Liver (tissue), 9 donors: Measurements from ENCODE around the gene ADAMTS6. TPM values are rescaled to one million over a fixed set of nuclear protein-coding genes. Genes with fewer than 3 reads are reported as not detected.

Source experiments
- DNase-seq: peaks from one replicate; pipeline ENCODE4 v3.0.0-alpha.2; 2017; ENCODE audit warnings: low spot score
- H3K27ac ChIP-seq, 2 donors: one replicate each; pipeline ENCODE4 v1.7.0; 2013; ENCODE audit warnings: inconsistent platforms in 2 of 2, low read length in 2 of 2, control low read depth in 1 of 2, low read depth in 1 of 2, mild to moderate bottlenecking in 1 of 2
- H3K27me3 ChIP-seq, 4 donors: one replicate each; pipeline versions ENCODE4 v1.6.1 to v1.7.0; 2013; ENCODE audit warnings: low read length in 3 of 4, inconsistent platforms in 1 of 4, mild to moderate bottlenecking in 1 of 4, moderate library complexity in 1 of 4; ENCODE audit not compliant: control insufficient read depth in 4 of 4, insufficient read depth in 4 of 4
- H3K36me3 ChIP-seq, 4 donors: one replicate each; pipeline versions ENCODE4 v1.6.1 to v1.7.0; 2013; ENCODE audit warnings: low read length in 3 of 4, mild to moderate bottlenecking in 3 of 4, low read depth in 1 of 4, moderate library complexity in 1 of 4; ENCODE audit not compliant: control insufficient read depth in 4 of 4, insufficient read depth in 3 of 4
- H3K4me1 ChIP-seq, 4 donors: one replicate each; pipeline versions ENCODE4 v1.6.1 to v1.7.0; 2013; ENCODE audit warnings: low read length in 3 of 4, mild to moderate bottlenecking in 3 of 4, moderate library complexity in 1 of 4; ENCODE audit not compliant: control insufficient read depth in 4 of 4, insufficient read depth in 4 of 4
- H3K4me3 ChIP-seq, 3 donors: one replicate each; pipeline versions ENCODE4 v1.6.1 to v1.7.0; 2013; ENCODE audit warnings: low read length in 3 of 3, control low read depth in 1 of 3, low read depth in 1 of 3, mild to moderate bottlenecking in 1 of 3
- H3K9ac ChIP-seq, 2 donors: one replicate each; pipeline ENCODE4 v1.7.0; 2013; ENCODE audit warnings: low read length in 2 of 2, mild to moderate bottlenecking in 2 of 2, moderate library complexity in 2 of 2, control low read depth in 1 of 2, low read depth in 1 of 2
- H3K9me3 ChIP-seq, 4 donors: one replicate each; pipeline versions ENCODE4 v1.6.1 to v1.7.0; 2013; ENCODE audit warnings: low read length in 3 of 4; ENCODE audit not compliant: control insufficient read depth in 4 of 4
- ATF3 ChIP-seq: IDR thresholded peaks from 2 replicates; pipeline ENCODE4 v1.6.1; 2016; ENCODE audit warnings: antibody characterized with exemption
- CTCF ChIP-seq: fragments of 150-350 bp; IDR thresholded peaks from 2 replicates; pipeline ENCODE4 v1.5.1; 2017; ENCODE audit warnings: improper control_type of control experiment, low read depth, low read length; ENCODE audit not compliant: missing input control
- EGR1 ChIP-seq, 2 donors: IDR thresholded peaks; 2 replicates each; pipeline ENCODE4 v1.6.1; 2016 to 2018; ENCODE audit warnings: antibody characterized with exemption in 2 of 2, low read depth in 2 of 2
- FOXA1 ChIP-seq: IDR thresholded peaks from 2 replicates; pipeline ENCODE4 v1.6.1; 2016; ENCODE audit warnings: antibody characterized with exemption
- FOXA2 ChIP-seq: IDR thresholded peaks from 2 replicates; pipeline ENCODE4 v1.6.1; 2016; ENCODE audit warnings: antibody characterized with exemption
- GABPA ChIP-seq, 2 donors: IDR thresholded peaks in 1 of 2; conservative IDR thresholded peaks in 1 of 2; 2 replicates each; pipeline ENCODE4 v1.6.1; 2016; ENCODE audit warnings: antibody characterized with exemption in 2 of 2, mild to moderate bottlenecking in 1 of 2, moderate library complexity in 1 of 2
- HNF4A ChIP-seq, 2 donors: conservative IDR thresholded peaks; 2 replicates each; pipeline ENCODE4 v1.6.1; 2016; ENCODE audit warnings: antibody characterized with exemption in 2 of 2, mild to moderate bottlenecking in 2 of 2
- HNF4G ChIP-seq: IDR thresholded peaks from 2 replicates; pipeline ENCODE4 v1.6.1; 2016; ENCODE audit warnings: antibody characterized with exemption
- JUND ChIP-seq, 2 donors: IDR thresholded peaks; 2 replicates each; pipeline ENCODE4 v1.6.1; 2016; ENCODE audit warnings: antibody characterized with exemption in 2 of 2
- MAX ChIP-seq: IDR thresholded peaks from 2 replicates; pipeline ENCODE4 v1.6.1; 2016; ENCODE audit warnings: antibody characterized with exemption
- NR2F2 ChIP-seq: IDR thresholded peaks from 2 replicates; pipeline ENCODE4 v1.6.1; 2016; ENCODE audit warnings: antibody characterized with exemption
- RAD21 ChIP-seq, 2 donors: IDR thresholded peaks; 2 replicates each; pipeline ENCODE4 v1.6.1; 2016; ENCODE audit warnings: antibody characterized with exemption in 2 of 2, mild to moderate bottlenecking in 2 of 2
- REST ChIP-seq: IDR thresholded peaks from 2 replicates; pipeline ENCODE4 v1.6.1; 2016; ENCODE audit warnings: antibody characterized with exemption, mild to moderate bottlenecking
- RXRA ChIP-seq, 2 donors: IDR thresholded peaks; 2 replicates each; pipeline ENCODE4 v1.6.1; 2017 to 2018; ENCODE audit warnings: antibody characterized with exemption in 2 of 2, mild to moderate bottlenecking in 1 of 2
- SP1 ChIP-seq: IDR thresholded peaks from 2 replicates; pipeline ENCODE4 v1.6.1; 2018; ENCODE audit warnings: antibody characterized with exemption, mild to moderate bottlenecking
- TAF1 ChIP-seq: conservative IDR thresholded peaks from 2 replicates; pipeline ENCODE4 v1.6.1; 2016; ENCODE audit warnings: antibody characterized with exemption, mild to moderate bottlenecking
- YY1 ChIP-seq: IDR thresholded peaks from 2 replicates; pipeline ENCODE4 v1.6.1; 2016; ENCODE audit warnings: antibody characterized with exemption, mild to moderate bottlenecking
- ZBTB33 ChIP-seq: IDR thresholded peaks from 2 replicates; pipeline ENCODE4 v1.6.1; 2016; ENCODE audit warnings: antibody characterized with exemption
- WGBS: extraction: QIAGEN DNeasy Blood & Tissue Kit; methylation state at CpG from one replicate; pipeline ENCODE4 v1.1.7; 2013; 5-methylcytosine and 5-hydroxymethylcytosine counted together
- polyA plus RNA-seq, 2 donors: library from polyadenylated mRNA; stranded (reverse) in 1 of 2; unstranded in 1 of 2; fragments of 200-250 nt in 1 of 2; fragments of >200 nt in 1 of 2; fragmentation: Nextera tagmentation in 1 of 2; extraction: Ambion mirVana in 1 of 2; gene quantifications; one replicate each; pipeline versions ENCODE4 v1.2.1 to v1.2.3, GENCODE V29; 2013 to 2015
- total RNA-seq, 2 donors: library from RNA; depleted of rRNA; stranded (reverse); fragments of >200 nt; gene quantifications; one replicate each; pipeline ENCODE4 v1.2.3, GENCODE V29; 2014
- donor health status: healthy.
- donor health status: healthy.
- donor health status: healthy.
- donor health status: healthy.
- donor health status: healthy.

ADAMTS6 gene
- total and polyA plus RNA-seq, 4 donors, result 0.06 to 2.0 (median 0.59) TPM

- no peak overlapping the region for H3K9ac ChIP-seq
- H3K27me3 ChIP-seq, result no peaks in the 10 kb centered on the region
- TF ChIP-seq RXRA (IDR thresholded peaks at IDR 0.05), result no peak
- TF ChIP-seq REST, result no peak
- no peak for TF ChIP-seq JUND (IDR thresholded peaks at IDR 0.05)
- TF ChIP-seq CTCF, result no peak
- no peak for TF ChIP-seq MAX
- TF ChIP-seq FOXA2, result no peak
- no peak for TF ChIP-seq YY1
- no peak for TF ChIP-seq ATF3
- no peak for TF ChIP-seq RAD21 (IDR thresholded peaks at IDR 0.05)
- no peak for TF ChIP-seq ZBTB33
- TF ChIP-seq EGR1 (IDR thresholded peaks at IDR 0.05; ENCODE audit: low read depth in 2 of 2), result no peak
- no peak for TF ChIP-seq FOXA1
- TF ChIP-seq HNF4A (conservative IDR thresholded peaks at IDR 0.05), result no peak
- 81% methylated on average over 4 of the region's 4 CpGs for WGBS
- no peak for DNase-seq
- H3K4me3 ChIP-seq, result no peak overlapping the region
- no peaks in the 10 kb centered on the region for H3K36me3 ChIP-seq
- H3K27ac ChIP-seq, result no peak overlapping the region
- H3K4me1 ChIP-seq, result no peaks in the 10 kb centered on the region
- H3K9me3 ChIP-seq, result peaks cover 0 to 2% (median 0%) of the 10 kb centered on the region in 4 donors
Measured at GRCh38 chr5:65334077-65334476, 147.6 kb downstream of the ADAMTS6 start.

- WGBS, result 78% methylated on average over 1 of the region's 1 CpG
- Histone ChIP-seq H3K4me3 (no peak overlapping the region), H3K4me1 (no peaks in the 10 kb centered on the region), H3K9me3 (no peaks in the 10 kb centered on the region), H3K9ac (no peak overlapping the region), H3K27ac (no peak overlapping the region), H3K36me3 (no peaks in the 10 kb centered on the region), H3K27me3 (no peaks in the 10 kb centered on the region)
- no peak for DNase-seq
- no peak for TF ChIP-seq HNF4A (conservative IDR thresholded peaks at IDR 0.05)
- no peak for TF ChIP-seq SP1
- TF ChIP-seq ATF3, result no peak
- TF ChIP-seq YY1, result no peak
- TF ChIP-seq HNF4G, result no peak
- no peak for TF ChIP-seq TAF1
- TF ChIP-seq FOXA2, result no peak
- TF ChIP-seq GABPA (IDR thresholded peaks at IDR 0.05 in 1 of 2, conservative IDR thresholded peaks at IDR 0.05 in 1 of 2), result no peak
- no peak for TF ChIP-seq JUND (IDR thresholded peaks at IDR 0.05)
- TF ChIP-seq RXRA (IDR thresholded peaks at IDR 0.05), result no peak
- no peak for TF ChIP-seq FOXA1
- TF ChIP-seq MAX, result no peak
- no peak for TF ChIP-seq NR2F2
- TF ChIP-seq EGR1 (IDR thresholded peaks at IDR 0.05; ENCODE audit: low read depth in 2 of 2), result no peak
- no peak for TF ChIP-seq ZBTB33
Measured at GRCh38 chr5:65332591-65332990, 149.1 kb downstream of the ADAMTS6 start.
